RCC 7860 (cell line): Measurements from ENCODE around the gene CLEC16A.
A peak's percentile ranks its signal among the peaks of the same experiment; 100 is the strongest.

Experiments used
- DNase-seq: peaks from one replicate; pipeline ENCODE4 v3.0.0-alpha.2; 2015; ENCODE audit warnings: low spot score
- FAIRE-seq: peaks from 2 replicates; lab custom pipeline; 2012; peaks lifted over from hg19 to GRCh38; lab: Jason Lieb, UNC

Gene CLEC16A

GRCh38 chr16:10944249-10945064 is at the start of gene CLEC16A:
Gene CLEC16A (plus strand): TSS chr16:10944564. CDS start chr16:10944718, 154 bp downstream.
- peak; percentile 86 for DNase-seq
- peak; percentile 72 for FAIRE-seq

GRCh38 chr16:10895053-10895946 is 49.1 kb upstream of the CLEC16A start:
- DNase-seq, result no peak
- no peak for FAIRE-seq

GRCh38 chr16:10896165-10896564 is 48.2 kb upstream of the CLEC16A start:
- DNase-seq (no peak), FAIRE-seq (no peak)

GRCh38 chr16:10896723-10897122 is 47.6 kb upstream of the CLEC16A start:
- no peak for DNase-seq
- FAIRE-seq, result no peak

- DNase-seq (no peak), FAIRE-seq (no peak)
Measured at GRCh38 chr16:10897134-10897533, 47.2 kb upstream of the CLEC16A start.

GRCh38 chr16:10902999-10903398 is 41.4 kb upstream of the CLEC16A start:
- FAIRE-seq (no peak), DNase-seq (no peak)

- DNase-seq, result no peak
- FAIRE-seq, result no peak
Measured at GRCh38 chr16:10906482-10906881, 37.9 kb upstream of the CLEC16A start.

- FAIRE-seq (no peak), DNase-seq (no peak)
Measured at GRCh38 chr16:10906914-10907756, 37.2 kb upstream of the CLEC16A start.

- DNase-seq (no peak), FAIRE-seq (no peak)
Measured at GRCh38 chr16:10907757-10908045, 36.7 kb upstream of the CLEC16A start.

GRCh38 chr16:10911267-10911666 is 33.1 kb upstream of the CLEC16A start:
- DNase-seq (no peak), FAIRE-seq (no peak)

- FAIRE-seq, result no peak
Measured at GRCh38 chr16:10916534-10916933, 27.8 kb upstream of the CLEC16A start.

GRCh38 chr16:10918294-10919002 is 25.9 kb upstream of the CLEC16A start:
- FAIRE-seq, result no peak
- DNase-seq, result peak; percentile 67

More at GRCh38 chr16:10916534-10916933, 27.8 kb upstream of the CLEC16A start:
- no peak for DNase-seq

GRCh38 chr16:10919003-10919351 is 25.4 kb upstream of the CLEC16A start:
- FAIRE-seq, result no peak

GRCh38 chr16:10920726-10921427 is 23.5 kb upstream of the CLEC16A start:
- FAIRE-seq, result no peak
- no peak for DNase-seq

More at GRCh38 chr16:10919003-10919351, 25.4 kb upstream of the CLEC16A start:
- DNase-seq, result no peak

GRCh38 chr16:10921536-10922327 is 22.6 kb upstream of the CLEC16A start:
- DNase-seq, result no peak
- no peak for FAIRE-seq

GRCh38 chr16:10922328-10923145 is 21.8 kb upstream of the CLEC16A start:
- FAIRE-seq, result no peak
- no peak for DNase-seq

GRCh38 chr16:10923146-10923649 is 21.2 kb upstream of the CLEC16A start:
- DNase-seq, result no peak
- FAIRE-seq, result no peak

GRCh38 chr16:10923650-10924214 is 20.6 kb upstream of the CLEC16A start:
- no peak for FAIRE-seq
- DNase-seq, result no peak
